Erythroblast (primary cell): ENCODE measurements around the gene CHD1.

Experiments
- GATA1 ChIP-seq: IDR thresholded peaks from 2 replicates; pipeline ENCODE4 v1.6.1; 2011; ENCODE audit warnings: low read depth, mild to moderate bottlenecking, control low read depth, low read length, moderate library complexity
- POLR2A ChIP-seq: IDR thresholded peaks from 2 replicates; pipeline ENCODE4 v1.6.1; 2011; ENCODE audit warnings: mild to moderate bottlenecking, low read length

GRCh38 chr5:98904780-98905179 lies 24.0 kb downstream of the CHD1 start:
- TF ChIP-seq POLR2A (no peak), GATA1 (no peak)
